OCI-M2 (cell line): ENCODE results near the gene PSRC1.
A peak's percentile ranks its signal among the peaks of the same experiment; 100 is the strongest.
"Not testable (repeated sequence)": the region's sequence is repeated elsewhere in the genome, so short reads cannot be mapped to it uniquely, and the experiment has no call there.

Source experiments
- DNase-seq: peaks from one replicate; lab custom pipeline; 2025; ENCODE audit not compliant: unreplicated experiment; lab: John Stamatoyannopoulos, UW

The PSRC1 gene

DNA sequence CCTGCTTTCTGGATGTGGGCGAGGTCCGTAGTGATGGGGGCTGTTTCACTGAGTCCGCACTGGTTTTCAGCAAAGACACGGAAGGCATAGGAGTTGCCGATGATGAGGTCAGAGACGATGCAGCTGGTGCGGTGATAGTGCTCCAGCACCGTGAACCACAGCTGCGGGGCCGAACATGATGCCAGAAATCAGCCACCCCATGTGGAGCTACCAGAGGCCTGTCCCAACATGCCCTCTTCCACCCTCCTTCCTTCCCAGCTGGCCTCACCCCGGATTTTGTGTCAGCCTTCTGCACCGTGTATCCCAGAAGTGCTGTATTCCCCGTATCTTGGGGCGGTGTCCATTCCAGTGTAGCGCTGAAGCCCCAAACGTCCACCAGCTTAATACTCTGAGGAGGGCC lies 13.8 kb upstream of the PSRC1 start:
- no peak for DNase-seq

DNA sequence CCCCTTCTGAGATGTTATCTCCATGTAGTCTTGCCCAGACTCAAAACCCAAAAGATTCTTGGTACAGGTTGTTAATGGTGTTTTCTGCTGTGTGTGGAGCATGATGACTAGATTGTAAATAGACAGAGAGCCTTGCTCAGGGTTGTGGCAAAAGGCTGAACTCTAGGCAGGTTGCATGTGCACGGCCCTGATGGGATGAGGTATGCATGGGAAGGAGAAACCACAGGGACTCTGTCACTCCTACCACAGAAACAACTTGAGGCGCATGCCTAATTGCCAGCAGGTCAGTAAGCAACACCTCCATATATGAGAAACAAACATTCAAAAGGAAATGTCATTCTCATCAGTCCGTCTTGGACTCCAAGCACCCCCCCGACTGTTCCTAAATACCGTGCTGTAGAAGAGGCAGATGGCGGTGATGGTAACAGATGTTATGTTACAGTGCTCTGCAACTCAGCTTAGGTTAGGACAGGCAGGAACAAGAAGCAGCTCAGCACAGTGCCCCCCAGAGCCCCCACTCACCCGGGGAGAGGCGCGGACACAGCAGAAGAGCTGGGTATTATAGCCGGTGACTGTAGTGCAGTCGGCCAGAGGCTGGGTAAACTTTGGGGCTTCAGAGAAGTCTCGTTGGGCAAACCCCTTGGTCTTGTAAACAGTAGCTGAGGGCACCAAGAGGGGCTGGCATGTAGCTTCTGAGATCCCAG lies 12.9 kb upstream of the PSRC1 start:
- no peak for DNase-seq

DNA sequence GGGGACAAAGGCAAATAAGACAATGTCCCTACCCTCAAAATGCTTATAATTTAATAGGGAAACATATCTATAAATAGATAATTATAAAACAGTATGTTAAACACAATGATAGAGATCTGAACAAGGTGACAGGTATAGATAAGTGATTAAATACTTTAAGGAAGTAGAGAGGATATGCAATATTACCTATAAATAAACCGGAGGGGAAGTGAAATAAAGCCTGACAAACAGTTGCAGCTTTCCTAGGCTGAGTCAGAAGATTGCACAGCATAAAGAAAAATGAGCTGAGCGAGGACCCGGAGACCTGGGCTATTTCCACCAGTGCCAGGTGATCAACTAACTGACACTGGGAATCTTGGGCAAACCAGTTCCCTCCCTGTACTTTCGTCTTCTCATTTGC lies 11.5 kb upstream of the PSRC1 start:
- DNase-seq = no peak

DNA sequence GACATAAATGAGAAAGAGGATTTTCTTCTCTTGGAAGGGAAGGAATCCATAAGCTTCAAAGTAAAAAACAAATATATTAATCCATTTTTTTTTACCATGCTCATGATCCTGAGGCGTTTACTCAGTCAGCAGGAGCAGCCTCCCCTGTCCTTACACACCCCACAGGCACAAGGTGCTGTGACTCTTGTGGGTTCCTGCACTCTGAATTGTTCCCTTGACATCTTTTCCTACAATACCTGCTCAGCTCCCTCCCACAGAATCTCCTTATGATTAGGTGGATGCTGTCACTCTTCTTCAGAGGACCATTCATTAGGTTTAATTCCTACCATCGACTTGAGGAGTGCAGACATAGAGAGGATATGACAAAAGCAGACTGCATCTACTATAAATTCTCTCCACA lies 10.1 kb upstream of the PSRC1 start:
- no peak for DNase-seq

DNA sequence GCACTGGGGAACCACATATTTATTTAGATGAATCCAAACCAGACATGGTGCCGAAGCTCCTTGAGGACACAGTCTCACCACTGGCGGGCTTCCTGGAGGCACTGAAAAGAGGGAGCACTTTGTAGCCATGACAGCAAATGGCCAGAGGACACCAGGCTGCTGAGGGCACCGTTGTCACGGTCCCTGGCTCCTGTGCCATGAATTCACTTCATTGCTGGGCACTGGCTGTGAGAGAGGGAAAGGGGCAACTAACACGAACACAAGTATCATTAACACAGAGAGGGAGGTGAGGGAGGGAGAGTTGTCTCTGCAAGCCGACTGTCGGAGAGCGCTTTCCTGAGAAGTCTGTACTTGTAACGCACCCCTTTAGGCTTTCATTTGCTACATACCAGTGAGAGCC lies 9.4 kb upstream of the PSRC1 start:
- DNase-seq = no peak

DNA sequence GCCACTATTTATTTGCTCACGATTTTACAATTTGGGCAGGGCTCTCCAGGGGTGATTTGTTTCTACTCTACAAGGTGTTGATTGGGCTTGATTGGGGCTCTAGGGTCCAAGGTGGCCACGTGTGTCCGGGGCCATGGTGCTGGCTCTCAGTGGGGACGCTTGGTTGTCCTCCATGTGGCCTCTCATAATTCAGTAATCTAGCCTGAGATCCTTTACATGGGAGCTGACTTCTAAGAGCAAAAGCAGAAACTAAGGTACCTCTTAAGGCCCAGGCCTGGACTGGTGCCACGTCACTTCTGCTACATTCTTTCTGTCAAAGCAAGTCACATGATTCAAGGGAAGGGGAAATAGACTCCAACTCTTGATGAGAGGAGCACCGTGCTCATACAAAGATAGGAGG lies 8.1 kb upstream of the PSRC1 start:
- no peak for DNase-seq

DNA sequence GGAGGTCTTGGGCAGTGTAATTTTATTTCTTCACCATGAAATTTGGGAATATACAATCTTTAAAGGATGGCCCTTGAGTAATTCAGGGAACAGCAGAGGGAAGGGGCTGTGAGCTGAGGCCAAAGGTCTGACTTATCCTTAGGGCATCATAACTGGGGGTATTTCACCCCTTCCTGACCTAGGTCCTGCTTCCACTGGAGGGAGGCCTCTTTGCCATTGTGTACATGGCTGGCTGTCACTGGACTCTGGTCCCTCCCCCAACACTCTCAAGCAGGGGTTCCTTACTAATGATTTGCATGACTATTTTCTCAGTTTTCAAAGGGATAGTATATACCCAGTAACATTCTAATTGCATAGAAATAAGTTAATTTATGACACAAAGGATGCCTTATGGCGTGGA lies 7.2 kb upstream of the PSRC1 start:
- DNase-seq = no peak

DNA sequence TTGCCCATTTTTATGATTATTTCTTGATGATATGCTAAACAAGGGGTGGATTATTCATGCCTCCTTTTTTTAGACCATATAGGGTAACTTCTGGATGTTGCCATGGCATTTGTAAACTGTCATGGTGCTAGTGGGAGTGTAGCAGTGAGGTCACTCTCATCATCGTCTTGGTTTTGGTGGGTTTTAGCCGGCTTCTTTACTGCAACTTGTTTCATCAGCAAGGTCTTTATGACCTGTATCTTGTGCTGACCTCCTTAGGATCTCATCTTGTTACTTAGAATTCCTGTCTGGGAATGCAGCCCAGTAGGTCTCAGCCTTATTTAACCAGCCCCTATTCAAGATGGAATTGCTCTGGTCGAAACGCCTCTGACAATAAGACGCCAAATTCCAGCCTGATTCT lies 3.8 kb upstream of the PSRC1 start:
- not testable (repeated sequence) for DNase-seq

DNA sequence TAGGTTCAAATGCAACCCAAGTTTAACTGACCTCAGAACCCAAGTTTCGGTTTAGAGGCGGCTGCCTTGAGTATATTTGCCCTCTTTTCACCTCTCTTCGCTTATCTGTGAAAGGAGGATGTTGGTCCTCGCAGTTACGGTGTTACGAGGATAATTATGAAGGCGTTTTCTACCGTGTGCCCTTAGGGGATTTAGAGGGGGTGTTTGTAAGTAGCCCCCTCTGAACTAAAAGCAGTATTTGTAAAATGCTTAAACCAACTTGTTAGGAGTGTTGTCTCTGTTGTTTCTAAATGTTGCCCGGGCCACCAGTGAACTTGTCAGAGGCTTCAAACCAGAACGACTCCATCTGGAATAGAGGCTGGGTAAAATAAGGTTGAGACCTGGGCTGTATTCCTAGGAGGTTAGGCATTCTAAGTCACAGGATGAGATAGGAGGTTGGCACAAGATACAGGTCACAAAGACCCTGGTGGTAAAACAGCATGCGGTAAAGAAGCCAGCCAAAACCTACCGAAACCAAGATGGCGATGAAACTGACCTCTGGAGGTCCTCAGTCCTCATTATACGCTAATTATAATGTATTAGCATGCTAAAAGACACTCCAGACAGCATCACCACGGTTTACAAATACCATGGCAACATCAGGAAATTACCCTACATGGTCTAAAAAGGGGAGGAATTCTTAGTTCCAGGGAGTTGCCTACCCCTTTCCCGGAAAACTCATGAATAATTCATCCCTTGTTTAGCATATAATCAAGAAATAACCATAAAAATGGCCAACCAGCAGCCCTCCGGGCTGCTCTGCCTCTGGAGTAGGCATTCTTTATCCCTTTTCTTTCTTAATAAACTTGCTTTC lies 1.0 kb upstream of the PSRC1 start:
- no peak for DNase-seq

DNA sequence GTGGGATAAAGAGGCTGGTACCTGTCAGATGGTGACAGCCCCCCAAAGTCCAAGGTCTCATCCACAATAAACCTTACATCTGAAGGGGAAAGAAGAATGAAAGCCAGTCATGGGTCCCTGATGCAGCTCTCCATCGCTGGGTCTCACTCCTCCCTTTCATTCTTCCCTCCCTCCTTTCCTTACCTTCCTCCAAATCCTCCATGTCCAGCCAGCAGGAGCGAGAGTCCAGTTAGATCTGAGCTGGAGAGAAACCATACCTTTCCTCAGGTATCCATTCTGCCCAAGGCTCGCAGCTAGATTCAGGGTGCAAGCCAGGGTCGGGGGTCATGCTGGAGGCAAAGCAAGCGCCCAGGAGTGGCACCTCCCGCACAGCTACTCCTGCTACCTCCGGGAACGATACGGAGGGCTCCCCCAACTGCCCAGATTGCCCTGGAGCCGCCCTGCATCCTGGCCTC lies 421 bp downstream of the PSRC1 start:
- DNase-seq = no peak

DNA sequence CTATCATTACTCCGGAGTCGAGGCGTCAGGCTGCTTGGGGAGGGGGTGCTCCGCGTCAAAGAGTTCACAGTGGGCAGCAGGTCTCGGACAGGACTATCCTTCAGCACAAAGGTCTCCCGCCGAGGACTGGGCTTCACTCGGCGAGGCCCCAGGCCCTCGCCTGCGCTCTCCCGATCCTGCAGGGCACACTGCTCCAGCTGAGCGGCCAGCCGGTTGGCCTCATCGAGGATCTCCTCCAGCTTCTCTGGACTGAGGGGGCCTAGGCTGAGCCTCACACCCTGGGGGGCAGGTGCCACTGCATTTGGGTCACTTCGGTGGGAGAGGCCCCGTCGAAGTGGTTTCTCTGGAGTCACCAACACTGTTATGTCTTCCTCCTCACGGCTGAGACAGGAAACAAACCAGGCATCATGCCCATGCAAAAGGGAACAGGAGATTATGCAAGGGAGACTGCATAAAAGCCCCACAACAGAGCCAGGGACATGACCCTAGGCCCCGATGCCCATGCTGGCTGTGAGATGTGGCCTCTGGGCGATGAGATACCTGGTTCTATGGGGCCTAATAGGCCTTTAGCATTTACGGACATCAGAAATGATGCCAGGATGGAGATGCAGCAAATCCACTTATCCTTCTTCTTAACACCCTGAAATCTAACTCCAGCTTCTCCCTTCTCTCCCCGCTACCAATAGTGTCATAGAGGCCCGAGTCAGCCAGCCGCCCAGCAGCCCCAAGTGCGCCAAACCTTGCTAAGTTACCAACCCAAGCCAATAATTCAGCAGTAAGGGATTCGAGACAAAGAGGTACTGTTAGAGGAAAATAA lies 1.1 kb downstream of the PSRC1 start:
- no peak for DNase-seq

DNA sequence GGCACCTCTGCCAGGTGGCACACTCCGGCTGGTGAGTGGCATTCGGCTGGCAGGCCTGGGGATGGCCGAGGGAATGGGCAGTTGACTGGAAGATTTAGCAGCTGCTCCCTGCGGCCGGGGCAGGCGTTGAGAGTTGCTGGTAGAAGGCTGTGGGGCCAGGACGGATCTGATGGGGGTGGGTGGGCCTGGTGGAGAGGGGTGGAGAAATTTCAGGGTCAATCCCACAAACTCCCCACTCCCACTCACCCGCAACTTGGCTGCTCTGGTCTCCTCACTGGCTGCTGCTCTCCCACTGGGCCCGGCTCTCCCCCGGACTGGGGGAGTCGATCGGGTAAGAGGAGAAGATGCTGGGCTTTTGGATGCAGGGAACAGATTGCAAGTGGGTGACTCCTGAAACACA lies 2.1 kb downstream of the PSRC1 start:
- DNase-seq = no peak

DNA sequence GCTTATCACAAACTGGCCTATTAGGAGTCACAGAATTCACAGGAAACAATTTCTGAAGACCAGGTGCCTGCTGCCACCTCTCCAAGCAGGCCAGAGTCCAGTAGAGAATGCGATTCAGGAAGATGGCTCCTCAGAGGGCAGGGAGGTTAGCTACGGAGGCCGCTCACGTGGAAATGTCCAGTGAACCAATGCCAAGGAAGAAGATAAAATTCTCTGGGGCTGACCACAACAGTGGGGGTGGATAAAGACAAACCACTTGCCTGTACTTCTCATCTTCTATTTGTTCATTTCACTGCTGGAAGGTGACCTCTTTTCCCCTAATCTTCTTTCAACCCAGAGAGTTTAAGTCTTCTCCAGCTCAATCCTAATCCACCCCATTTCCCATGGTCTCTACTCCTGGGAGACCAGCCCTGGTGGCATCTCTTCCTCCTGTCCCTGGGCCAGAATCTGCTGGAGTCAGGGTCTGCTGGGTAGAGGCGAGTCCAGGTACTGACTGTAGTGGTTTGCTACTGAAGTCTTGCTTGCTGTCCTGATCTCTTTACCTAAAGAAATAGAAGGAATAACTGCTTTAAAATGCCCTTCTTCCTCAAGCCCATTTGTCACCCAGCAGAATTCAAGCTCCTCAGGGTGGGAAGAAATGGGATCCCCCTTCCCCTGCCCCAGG lies 3.2 kb downstream of the PSRC1 start:
- DNase-seq = no peak

DNA sequence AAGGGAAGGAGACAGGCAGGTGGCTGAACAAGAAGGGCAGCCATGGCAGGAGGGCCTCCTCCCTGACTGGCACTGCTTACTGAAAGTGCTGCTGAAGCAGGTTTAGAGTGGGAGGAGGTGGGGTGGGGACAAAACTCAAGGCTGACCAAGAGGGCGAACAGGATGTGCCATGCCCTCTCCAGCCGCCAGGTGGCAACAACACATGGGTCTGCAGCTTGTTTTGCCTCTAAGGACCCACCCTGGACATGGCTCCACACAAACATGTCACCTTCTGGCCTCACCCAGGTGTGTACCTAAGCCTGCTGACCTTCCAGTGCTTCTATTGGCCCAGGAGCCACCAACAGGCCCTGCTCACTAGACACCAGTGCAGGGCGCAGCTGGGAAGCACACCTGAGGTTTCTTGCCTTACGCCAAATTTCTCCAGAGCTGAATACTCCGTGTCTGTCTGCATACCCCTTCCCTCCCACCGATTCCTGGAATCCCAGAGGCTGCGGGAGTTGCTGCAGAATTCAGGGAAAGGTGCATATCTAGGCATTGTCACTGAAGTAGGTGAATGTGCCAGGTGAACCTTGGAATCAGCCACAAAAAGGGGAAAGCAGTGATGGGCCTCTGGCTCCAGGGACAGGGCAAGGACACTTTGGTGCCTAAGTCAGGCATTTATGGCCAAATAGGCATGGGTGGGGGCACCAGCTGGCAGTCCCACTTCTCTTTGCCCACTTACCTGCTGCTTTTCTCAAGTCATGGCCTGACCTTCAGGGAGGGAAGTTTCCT lies 5.3 kb downstream of the PSRC1 start:
- peak; percentile 37 for DNase-seq

DNA sequence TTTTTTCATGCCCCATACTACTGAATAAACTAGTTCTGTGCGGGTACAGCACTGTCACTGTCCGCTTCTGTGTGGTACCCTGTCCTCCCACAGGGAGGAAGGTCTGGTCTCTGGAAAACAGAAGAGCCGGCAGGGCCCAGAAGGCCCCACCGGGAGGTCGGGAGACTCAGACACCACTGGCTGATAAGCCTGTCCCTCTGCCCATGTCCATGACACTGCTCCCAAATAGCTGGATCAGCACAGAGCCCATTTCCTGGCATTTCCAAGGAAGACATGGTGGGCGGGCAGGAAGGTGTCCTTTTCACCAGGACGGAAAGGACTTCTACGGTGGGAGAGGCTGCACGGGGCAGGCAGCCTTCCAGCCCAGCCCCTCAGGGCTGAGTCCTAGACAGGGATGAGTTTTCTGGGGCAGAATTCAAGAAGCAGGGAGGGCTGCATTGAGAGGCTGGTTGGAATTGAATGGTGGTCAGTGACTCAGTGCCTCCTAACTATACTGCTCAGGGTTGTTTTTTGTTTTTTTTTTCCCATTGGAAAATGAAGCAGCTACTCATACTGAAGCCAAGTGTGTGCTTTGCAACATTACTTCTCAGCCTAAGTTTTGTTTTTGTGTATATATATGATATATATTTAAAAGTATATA lies 7.1 kb downstream of the PSRC1 start:
- no peak for DNase-seq

DNA sequence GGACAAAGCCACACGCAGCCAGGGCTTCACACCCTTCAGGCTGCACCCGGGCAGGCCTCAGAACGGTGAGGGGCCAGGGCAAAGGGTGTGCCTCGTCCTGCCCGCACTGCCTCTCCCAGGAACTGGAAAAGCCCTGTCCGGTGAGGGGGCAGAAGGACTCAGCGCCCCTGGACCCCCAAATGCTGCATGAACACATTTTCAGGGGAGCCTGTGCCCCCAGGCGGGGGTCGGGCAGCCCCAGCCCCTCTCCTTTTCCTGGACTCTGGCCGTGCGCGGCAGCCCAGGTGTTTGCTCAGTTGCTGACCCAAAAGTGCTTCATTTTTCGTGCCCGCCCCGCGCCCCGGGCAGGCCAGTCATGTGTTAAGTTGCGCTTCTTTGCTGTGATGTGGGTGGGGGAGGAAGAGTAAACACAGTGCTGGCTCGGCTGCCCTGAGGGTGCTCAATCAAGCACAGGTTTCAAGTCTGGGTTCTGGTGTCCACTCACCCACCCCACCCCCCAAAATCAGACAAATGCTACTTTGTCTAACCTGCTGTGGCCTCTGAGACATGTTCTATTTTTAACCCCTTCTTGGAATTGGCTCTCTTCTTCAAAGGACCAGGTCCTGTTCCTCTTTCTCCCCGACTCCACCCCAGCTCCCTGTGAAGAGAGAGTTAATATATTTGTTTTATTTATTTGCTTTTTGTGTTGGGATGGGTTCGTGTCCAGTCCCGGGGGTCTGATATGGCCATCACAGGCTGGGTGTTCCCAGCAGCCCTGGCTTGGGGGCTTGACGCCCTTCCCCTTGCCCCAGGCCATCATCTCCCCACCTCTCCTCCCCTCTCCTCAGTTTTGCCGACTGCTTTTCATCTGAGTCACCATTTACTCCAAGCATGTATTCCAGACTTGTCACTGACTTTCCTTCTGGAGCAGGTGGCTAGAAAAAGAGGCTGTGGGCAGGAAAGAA lies 8.1 kb downstream of the PSRC1 start:
- no peak for DNase-seq

DNA sequence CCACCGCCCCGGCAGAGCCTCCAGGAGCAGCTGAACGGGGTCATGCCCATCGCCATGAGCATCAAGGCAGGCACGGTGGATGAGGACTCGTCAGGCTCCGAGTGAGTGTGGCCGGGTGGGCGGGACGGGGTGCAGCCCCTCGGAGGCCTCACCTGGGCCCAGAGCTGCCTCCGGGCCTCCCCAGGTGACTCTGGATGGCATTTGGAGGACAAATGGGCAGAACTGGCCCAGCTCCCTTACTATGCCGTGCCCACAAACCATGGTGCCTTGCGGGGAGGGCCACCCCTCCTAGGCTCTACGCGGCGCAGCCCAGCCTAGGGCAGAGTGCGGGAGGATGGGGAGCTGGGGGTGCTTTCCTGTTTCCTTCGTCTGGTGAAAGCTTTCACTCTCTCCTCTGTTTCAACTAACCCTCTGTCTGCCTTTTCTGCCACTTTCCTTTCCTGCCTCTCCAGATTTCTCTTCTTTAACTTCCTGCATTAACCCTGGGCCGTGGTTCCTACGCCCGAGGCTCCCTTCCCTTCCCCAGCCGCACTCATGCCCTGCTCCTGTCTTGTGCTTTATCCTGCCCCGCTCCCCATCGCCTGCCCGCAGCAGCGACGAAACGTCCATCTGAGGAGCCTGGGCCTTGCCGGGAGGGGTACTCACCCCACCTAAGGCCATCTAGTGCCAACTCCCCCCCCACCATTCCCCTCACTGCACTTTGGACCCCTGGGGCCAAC lies 9.2 kb downstream of the PSRC1 start:
- no peak for DNase-seq
